Fibroblast of upper back skin (primary cell): ENCODE data around the gene RER1.

Experiments
- DNase-seq: peaks from one replicate; pipeline ENCODE4 v3.0.0-alpha.2; 2013

The RER1 gene

DNA sequence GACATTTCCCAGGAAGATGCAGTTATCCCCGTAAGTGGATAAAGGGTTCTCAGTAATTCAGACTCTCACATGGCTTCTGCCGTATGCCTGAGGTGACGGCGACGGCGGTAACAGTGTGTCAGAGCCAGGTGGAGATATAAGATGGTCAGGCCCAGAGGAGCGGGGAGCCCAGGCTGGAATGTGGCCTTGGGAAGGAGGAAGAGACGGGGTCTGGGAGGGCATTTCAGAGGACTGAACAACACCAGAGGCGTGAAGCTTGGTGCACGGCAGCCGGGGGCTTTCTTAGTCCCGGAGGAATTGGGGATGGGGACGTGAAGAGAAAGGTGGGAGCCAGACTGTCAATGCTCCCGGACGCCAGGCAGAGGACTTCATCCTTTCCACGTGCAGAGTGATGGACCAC, 1.0 kb downstream of the RER1 start:
- DNase-seq = no peak

DNA sequence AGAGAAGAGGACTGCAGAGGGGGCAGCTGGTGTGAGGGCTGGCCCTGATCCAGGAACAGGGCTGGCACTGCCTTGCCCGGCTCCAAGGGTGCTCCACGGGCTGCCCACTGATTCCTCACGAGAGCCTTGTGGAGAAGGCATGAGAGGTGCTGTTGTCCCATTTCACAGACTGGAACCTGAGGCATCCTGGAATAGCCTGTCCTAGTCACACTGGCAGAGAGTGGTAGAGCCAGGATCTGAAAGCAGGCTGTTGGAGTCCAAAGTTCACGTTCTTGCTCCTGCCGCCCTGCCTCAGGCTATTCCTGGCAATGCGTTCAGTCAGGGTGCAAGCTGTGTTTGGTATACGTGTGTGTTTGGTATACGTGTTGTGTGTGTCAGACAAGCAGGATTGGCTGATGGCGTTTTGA, 1.8 kb downstream of the RER1 start:
- DNase-seq = no peak

- DNase-seq = no peak
Measured at GRCh38 chr1:2394220-2394619, 2.6 kb downstream of the RER1 start.

- no peak for DNase-seq
Measured at GRCh38 chr1:2394761-2395160, 3.1 kb downstream of the RER1 start.

DNA sequence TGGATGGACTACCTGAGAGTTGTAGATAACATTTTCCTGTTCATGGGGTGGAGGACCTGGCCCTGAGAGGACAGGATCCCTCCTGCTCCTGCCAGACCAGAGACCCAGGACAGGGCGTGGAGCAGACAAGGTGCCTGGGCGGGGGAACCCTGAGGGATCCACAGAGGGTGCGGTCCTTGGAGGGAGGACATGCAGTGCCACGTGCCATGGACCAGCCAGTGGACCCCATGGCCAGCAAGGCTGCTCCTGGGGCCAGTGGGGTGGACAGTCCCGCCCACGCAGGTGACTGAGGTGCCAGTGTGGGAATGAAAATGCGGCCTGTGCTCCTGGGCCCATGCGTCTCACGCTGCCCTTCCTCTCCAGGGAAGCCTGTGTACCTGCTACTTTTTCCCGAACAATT, 3.6 kb downstream of the RER1 start:
- no peak for DNase-seq

GRCh38 chr1:2396059-2396458, 4.4 kb downstream of the RER1 start:
- no peak for DNase-seq

GRCh38 chr1:2396476-2396875, 4.8 kb downstream of the RER1 start:
- no peak for DNase-seq

GRCh38 chr1:2397007-2397679, 5.5 kb downstream of the RER1 start:
- no peak for DNase-seq

DNA sequence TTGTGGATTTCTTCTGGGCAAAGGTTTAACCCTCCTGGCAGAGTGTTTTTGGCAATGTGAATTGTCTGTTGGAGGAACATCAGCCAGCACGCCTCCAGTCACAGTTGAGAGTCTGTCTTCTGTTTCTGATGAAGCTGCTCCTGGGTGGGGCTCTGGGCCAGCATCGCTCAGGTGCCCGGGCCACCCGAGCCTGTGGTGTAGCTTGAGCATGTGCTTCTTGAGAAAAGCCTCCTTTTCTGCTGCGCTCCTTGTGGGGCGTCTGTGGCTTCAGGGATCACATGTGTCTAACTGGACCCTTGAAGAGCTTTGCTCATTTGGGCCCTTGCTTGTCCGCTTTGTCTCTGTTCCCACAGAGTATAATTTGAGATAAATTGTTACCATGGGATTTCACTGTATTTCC, 7.2 kb downstream of the RER1 start:
- no peak for DNase-seq

DNA sequence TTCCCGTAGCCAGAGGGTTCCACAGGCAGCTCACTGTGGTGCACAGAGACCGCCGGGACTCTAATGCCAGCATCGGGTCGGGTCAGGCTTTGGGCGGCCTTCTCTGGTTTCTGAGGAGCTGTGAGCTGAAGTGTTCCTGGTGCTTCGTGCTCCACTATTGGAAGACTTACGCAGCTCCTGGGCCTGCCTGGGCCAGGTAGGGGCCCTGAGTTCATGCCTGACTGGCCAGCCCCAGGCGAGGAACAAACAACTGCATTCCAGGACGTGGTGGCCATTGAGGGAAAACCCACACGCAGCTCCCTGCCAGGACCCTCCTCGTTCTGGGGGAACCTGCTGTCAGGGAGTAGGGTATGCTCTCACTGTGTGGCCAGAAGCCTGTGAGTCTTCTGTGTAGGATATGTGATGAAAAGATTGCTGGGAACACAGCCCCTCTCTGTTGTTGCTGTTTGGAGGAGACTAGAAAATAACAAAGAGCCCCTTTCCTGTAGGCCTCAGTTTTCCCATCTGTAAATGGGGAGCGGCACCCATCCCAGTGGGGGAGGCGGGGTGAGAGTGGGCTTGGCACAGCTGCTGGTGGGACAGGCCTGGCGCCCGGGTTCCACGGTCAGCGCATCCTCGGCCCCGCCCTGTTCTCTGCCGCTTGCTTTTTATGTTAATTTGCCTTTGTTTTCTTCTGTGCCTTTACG, 8.4 kb downstream of the RER1 start:
- DNase-seq = no peak

DNA sequence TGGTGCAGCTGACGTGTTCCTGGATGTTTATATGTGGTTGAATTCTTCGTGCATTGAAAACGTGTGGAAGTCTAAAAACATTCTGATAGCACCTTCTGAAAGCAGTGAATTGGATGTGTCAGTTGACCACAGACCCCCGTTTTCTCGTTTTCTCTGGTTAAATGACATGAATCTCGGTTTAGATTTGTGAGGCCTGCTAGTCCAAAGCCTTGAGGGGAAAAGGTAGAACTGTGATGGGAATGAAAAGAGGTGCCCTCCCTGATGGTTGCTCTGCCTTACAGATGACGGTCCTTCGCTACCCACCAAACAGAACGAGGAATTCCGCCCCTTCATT, 8.9 kb downstream of the RER1 start:
- DNase-seq = no peak

DNA sequence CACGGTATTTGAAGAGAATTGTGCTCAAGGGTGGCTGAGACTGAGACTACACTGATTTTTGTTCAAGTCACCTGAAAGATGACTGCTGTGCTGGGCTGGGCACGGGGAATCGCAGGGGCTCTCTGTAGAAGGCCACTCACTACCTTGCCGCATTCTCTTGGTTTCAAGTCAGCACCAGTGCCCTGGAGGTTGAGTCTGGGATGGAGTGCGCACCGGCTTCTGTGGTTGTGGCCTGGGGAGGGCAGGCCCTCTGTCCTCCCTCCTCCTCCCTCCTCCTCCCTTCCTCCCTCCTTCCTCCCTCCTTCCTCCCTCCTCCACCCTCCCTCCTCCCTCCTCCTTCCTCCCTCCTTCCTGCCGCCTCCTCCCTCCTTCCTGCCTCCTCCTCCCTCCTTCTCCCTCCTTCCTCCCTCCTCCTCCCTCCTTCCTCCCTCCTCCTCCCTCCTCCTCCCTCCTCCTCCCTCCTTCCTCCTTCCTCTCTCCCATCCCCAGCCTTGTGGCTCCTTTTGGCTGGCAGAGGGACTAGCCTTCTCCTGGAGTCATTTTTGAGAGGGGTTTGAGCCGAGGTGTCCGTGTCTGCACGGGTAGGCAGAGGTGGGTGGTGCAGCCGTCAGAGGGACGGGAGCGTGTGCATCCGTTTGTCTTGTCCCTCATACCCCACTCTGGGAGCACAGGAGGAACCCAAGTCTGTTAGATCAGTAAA, 9.5 kb downstream of the RER1 start:
- DNase-seq = no peak

GRCh38 chr1:2402420-2402819, 10.8 kb downstream of the RER1 start:
- no peak for DNase-seq

- no peak for DNase-seq
Measured at GRCh38 chr1:2403273-2403672, 11.6 kb downstream of the RER1 start.

DNA sequence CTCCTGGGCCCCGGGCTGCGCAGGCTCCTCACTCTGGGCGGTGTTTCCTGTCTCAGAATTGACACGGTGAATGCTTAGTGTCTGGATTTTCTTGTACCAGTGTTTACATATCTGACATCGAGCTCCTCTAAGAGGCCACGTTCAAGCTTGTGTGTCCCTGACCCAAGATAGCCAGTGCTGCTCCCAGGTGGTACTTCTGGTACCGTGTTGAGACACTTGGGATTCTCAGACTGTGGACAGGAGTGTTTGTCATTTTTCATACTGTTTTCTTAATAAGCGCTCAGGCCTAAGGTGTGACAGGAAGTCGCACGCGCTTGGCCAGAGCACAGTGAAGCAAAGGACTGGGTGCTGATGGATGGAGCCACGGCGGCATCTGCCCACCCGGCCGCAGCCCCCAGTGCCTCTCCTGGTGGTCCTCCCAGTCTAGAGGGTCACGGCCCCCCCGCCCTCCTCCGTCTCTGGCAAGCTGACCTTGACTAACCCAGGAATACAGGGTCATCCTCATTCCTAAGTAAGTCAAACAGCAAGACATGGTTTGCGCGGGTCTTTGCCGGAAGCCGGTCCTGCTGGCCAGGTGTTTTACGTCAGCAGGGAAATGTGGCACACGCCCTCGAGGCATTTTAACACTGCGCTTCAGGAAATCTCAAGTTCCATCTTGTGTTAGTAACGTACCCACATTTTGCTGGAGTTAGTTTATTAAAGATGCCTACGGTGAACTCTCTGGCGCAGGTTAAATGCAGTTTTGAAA, 12.7 kb downstream of the RER1 start:
- DNase-seq = no peak

DNA sequence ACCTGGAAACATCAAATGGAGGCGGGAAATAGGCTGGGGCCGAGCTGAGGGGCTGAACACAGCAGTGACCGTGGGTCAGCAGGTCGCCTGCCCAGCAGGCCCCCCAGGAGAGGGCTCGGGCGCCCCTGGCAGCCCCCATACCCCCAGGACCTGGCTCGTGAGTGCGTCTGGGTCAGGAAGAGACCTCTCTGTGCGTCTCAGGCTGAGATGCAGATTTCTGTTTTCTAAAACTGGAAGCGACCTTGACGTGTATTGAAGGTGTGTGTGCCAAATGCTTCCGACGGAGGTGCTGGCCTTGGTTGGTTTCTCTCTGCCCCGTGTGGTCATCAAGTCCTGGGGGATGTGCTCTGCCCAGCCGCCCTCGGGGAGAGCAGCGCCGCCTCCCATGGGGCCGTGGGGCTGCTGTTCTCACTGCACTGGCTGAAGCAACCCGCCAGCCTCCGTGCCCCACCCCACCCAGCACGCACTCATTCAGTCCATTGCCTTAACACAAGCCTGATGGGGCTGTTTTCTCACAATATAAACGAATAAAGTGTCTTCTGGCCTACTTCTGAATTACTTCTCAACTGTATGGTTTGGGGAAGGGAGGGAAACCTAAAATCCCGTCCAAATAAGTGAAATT, 13.4 kb downstream of the RER1 start:
- no peak for DNase-seq

DNA sequence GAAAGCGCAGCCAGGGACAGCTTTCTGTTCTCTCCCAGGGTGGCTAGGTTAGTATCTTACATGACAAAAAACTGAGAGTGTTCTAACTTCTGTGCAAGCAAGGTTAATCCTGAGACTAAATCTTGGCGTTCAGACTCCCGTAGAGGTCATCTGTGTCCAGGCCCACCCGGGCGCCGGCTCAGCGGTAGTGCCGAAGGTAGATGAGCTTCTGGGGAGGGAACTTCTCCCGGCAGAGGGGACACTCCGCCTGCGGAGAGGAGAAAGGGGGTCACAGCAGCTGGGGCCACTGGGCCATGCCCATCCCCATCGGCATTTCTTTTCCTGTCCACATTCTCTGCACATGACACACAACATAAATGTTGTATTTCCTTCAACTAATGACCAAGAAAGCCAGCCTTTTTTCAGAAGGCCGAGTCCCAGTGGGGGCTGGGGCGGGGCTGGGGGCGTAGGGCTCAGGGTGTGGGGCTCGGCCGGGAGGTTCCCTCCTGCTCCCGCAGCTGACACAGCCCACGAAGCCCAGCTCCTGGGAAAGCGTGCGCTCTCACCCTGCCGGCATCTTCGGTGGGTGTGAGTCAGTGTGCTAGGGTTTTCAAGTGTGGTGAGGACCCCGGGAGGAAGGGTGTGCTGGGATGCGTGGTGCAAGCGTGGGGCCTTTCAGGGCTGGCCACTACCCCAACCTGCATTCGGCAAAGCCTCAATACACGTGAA, 14.1 kb downstream of the RER1 start:
- peak; percentile 23 for DNase-seq

- no peak for DNase-seq
Measured at GRCh38 chr1:2406451-2407041, 14.9 kb downstream of the RER1 start.

- no peak for DNase-seq
Measured at GRCh38 chr1:2407166-2407990, 15.7 kb downstream of the RER1 start.

- no peak for DNase-seq
Measured at GRCh38 chr1:2407991-2408275, 16.3 kb downstream of the RER1 start.

DNA sequence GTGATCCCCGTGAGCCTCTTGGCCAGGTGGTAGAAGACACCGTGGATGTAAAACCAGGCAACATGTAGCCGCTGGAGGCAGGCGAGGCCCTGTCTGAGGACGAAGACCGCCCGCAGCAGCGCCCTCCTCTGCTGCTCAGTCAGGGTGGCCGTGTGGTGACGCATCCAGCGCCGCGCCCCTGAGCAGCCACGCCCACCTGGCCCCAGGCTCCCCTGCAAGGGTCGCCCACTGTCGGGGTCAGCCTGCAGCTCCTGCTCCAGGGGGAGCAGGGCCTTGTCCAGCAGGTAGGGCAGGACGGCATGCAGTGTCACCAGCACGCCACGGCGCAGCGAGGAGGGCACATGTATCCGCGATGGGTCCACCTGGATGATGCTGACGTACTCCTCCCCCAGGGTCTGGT, 16.8 kb downstream of the RER1 start:
- DNase-seq = no peak
